IPS DF 19.7 (cell line): ENCODE measurements around the gene DBP.

Source experiments
- DNase-seq: peaks from one replicate; pipeline ENCODE4 v3.0.0-alpha.2; 2013; ENCODE audit warnings: low read depth, low spot score

The DBP gene

GRCh38 chr19:48627865-48628314 is 9.3 kb downstream of the DBP start:
- no peak for DNase-seq

GRCh38 chr19:48627201-48627864 is 9.8 kb downstream of the DBP start:
- no peak for DNase-seq

GRCh38 chr19:48625891-48626327 is 11.3 kb downstream of the DBP start:
- DNase-seq = no peak

- no peak for DNase-seq
Observed at GRCh38 chr19:48624791-48625723, 12.1 kb downstream of the DBP start.

- DNase-seq = no peak
Observed at GRCh38 chr19:48624067-48624594, 13.0 kb downstream of the DBP start.

- DNase-seq = no peak
Observed at GRCh38 chr19:48623556-48624066, 13.6 kb downstream of the DBP start.

- DNase-seq = no peak
Observed at GRCh38 chr19:48619692-48620585, 17.2 kb downstream of the DBP start.

- DNase-seq = peak; percentile 99
Observed at GRCh38 chr19:48618916-48619691, 18.1 kb downstream of the DBP start, which contains the start of the genes RPL18 and SPHK2. Gene RPL18 (minus strand): TSS chr19:48619178. CDS start chr19:48619143, 35 bp downstream. Gene SPHK2 (plus strand): TSS chr19:48619506. CDS start chr19:48620515, 1,009 bp downstream.

- no peak for DNase-seq
Observed at GRCh38 chr19:48618278-48618915, 18.8 kb downstream of the DBP start.

- no peak for DNase-seq
Observed at GRCh38 chr19:48617146-48617937, 19.8 kb downstream of the DBP start.

GRCh38 chr19:48616491-48617056 is 20.6 kb downstream of the DBP start:
- no peak for DNase-seq

GRCh38 chr19:48616041-48616436 is 21.1 kb downstream of the DBP start:
- no peak for DNase-seq

- DNase-seq = no peak
Observed at GRCh38 chr19:48615231-48616040, 21.7 kb downstream of the DBP start.

GRCh38 chr19:48614436-48615230 is 22.5 kb downstream of the DBP start, which contains the start of gene FAM83E:
Gene FAM83E (minus strand): TSS chr19:48615076. CDS start chr19:48613372, 1,704 bp downstream.
- no peak for DNase-seq

GRCh38 chr19:48613852-48614435 is 23.2 kb downstream of the DBP start:
- no peak for DNase-seq
